IMR-90 (cell line): ENCODE results near the gene FCRLA. TPM values are rescaled to one million over a fixed set of nuclear protein-coding genes. Genes with fewer than 3 reads are reported as not detected.

ENCODE experiments used
- ATAC-seq: fragments of 200-7000 bp; cut with Tn5 transposase; 2 replicates; pipeline ENCODE4 v1.9.1; 2020; ENCODE audit warnings: low read depth, mild to moderate bottlenecking, moderate library complexity
- BruUV-seq: library from RNA; stranded (reverse); fragments of 400-500 nt; replicated peaks from 2 replicates; lab custom pipeline; 2021; lab: Mats Ljungman, UMichigan
- CTCF ChIA-PET: fragments of 300-600 bp; formaldehyde crosslinking; extraction: SDS; loops from one replicate; lab custom pipeline; 2021; ENCODE audit warnings: antibody characterized with exemption; lab: Yijun Ruan, JAX
- POLR2A ChIA-PET: fragments of 300-600 bp; sonication (Branson Sonifier 250); formaldehyde crosslinking; loops from one replicate; lab custom pipeline; 2022; ENCODE audit warnings: antibody characterized with exemption; ENCODE audit not compliant: unreplicated experiment; lab: Charles Lee
- DNase-seq: peaks from one replicate; pipeline ENCODE4 v3.0.0; 2013
- H2AFZ ChIP-seq: replicated peaks from 2 replicates; pipeline ENCODE3; 2013; ENCODE audit warnings: low read length, mild to moderate bottlenecking; ENCODE audit not compliant: poor library complexity
- H2AK5ac ChIP-seq: 2 replicates; pipeline ENCODE4 v1.6.1; 2013; ENCODE audit warnings: low read depth, low read length, inconsistent platforms
- H2AK9ac ChIP-seq: replicated peaks from 2 replicates; pipeline ENCODE3; 2013; ENCODE audit warnings: mild to moderate bottlenecking, low read depth, low read length, moderate library complexity; ENCODE audit not compliant: poor library complexity
- H2BK120ac ChIP-seq: 2 replicates; pipeline ENCODE4 v1.6.1; 2013; ENCODE audit warnings: low read depth, low read length, inconsistent platforms
- H2BK15ac ChIP-seq: 3 replicates; pipeline ENCODE4 v1.6.1; 2013; ENCODE audit warnings: low read depth, low read length, inconsistent platforms
- H2BK20ac ChIP-seq: 2 replicates; pipeline ENCODE4 v1.6.1; 2013; ENCODE audit warnings: low read depth, mild to moderate bottlenecking, inconsistent platforms, low read length, moderate library complexity
- H2BK5ac ChIP-seq: 2 replicates; pipeline ENCODE4 v1.6.1; 2013; ENCODE audit warnings: mild to moderate bottlenecking, low read depth, low read length, inconsistent platforms; ENCODE audit not compliant: poor library complexity, severe bottlenecking
- H3K14ac ChIP-seq: replicated peaks from 2 replicates; pipeline ENCODE4 v1.6.1; 2013; ENCODE audit warnings: low read depth, low read length, inconsistent platforms
- H3K18ac ChIP-seq: 2 replicates; pipeline ENCODE4 v1.6.1; 2013; ENCODE audit warnings: low read depth, low read length, control low read depth
- H3K23ac ChIP-seq: 2 replicates; pipeline ENCODE4 v1.6.1; 2013; ENCODE audit warnings: low read depth, low read length, inconsistent platforms
- H3K27ac ChIP-seq: 2 replicates; pipeline ENCODE4 v1.5.1; 2013; ENCODE audit warnings: mild to moderate bottlenecking, control low read depth, low read length; ENCODE audit not compliant: insufficient read depth
- H3K27me3 ChIP-seq: 2 replicates; pipeline ENCODE4 v1.6.1; 2013; ENCODE audit warnings: low read length; ENCODE audit not compliant: control insufficient read depth, insufficient read depth
- H3K36me3 ChIP-seq: 2 replicates; pipeline ENCODE4 v1.6.1; 2013; ENCODE audit warnings: low read length, mixed read lengths; ENCODE audit not compliant: control insufficient read depth, insufficient read depth
- H3K4ac ChIP-seq: 2 replicates; pipeline ENCODE4 v1.6.1; 2013; ENCODE audit warnings: low read depth, low read length, inconsistent platforms
- H3K4me1 ChIP-seq: 2 replicates; pipeline ENCODE4 v1.6.1; 2013; ENCODE audit warnings: low read length, mixed read lengths; ENCODE audit not compliant: control insufficient read depth, insufficient read depth
- H3K4me2 ChIP-seq: 2 replicates; pipeline ENCODE4 v1.6.1; 2013; ENCODE audit warnings: low read depth, mild to moderate bottlenecking, control low read depth, low read length, moderate library complexity
- H3K4me3 ChIP-seq: 2 replicates; pipeline ENCODE4 v1.5.1; 2013; ENCODE audit warnings: low read depth, mild to moderate bottlenecking, control low read depth, low read length, moderate library complexity; ENCODE audit not compliant: insufficient read depth
- H3K56ac ChIP-seq: 2 replicates; pipeline ENCODE4 v1.6.1; 2013; ENCODE audit warnings: low read length, inconsistent platforms; ENCODE audit not compliant: insufficient read depth; ENCODE audit errors: extremely low read depth
- H3K79me1 ChIP-seq, 2 experiments: 2 replicates each; pipeline ENCODE4 v1.6.1; 2013; ENCODE audit warnings: low read length in 2 of 2, inconsistent platforms in 1 of 2, low read depth in 1 of 2
- H3K9ac ChIP-seq: 2 replicates; pipeline ENCODE4 v1.6.1; 2013; ENCODE audit warnings: low read depth, low read length, control low read depth
- H3K9me1 ChIP-seq: 2 replicates; pipeline ENCODE4 v1.6.1; 2013; ENCODE audit warnings: low read length, inconsistent platforms; ENCODE audit not compliant: insufficient read depth
- H3K9me3 ChIP-seq: 2 replicates; pipeline ENCODE4 v1.6.1; 2013; ENCODE audit warnings: low read length; ENCODE audit not compliant: control insufficient read depth, insufficient read depth
- H4K20me1 ChIP-seq: 2 replicates; pipeline ENCODE4 v1.6.1; 2013; ENCODE audit warnings: low read length, inconsistent platforms; ENCODE audit not compliant: insufficient read depth
- H4K5ac ChIP-seq: 2 replicates; pipeline ENCODE4 v1.6.1; 2013; ENCODE audit warnings: mild to moderate bottlenecking, low read depth, low read length, control low read depth
- H4K8ac ChIP-seq, 2 experiments: 2 replicates each; pipeline ENCODE4 v1.6.1; 2013; ENCODE audit warnings: low read depth in 2 of 2, low read length in 2 of 2, control low read depth in 1 of 2, inconsistent platforms in 1 of 2
- H4K91ac ChIP-seq: 2 replicates; pipeline ENCODE4 v1.6.1; 2013; ENCODE audit warnings: low read depth, low read length, inconsistent platforms; ENCODE audit not compliant: insufficient read depth
- BHLHE40 ChIP-seq: fragments of 150-350 bp; IDR thresholded peaks from 2 replicates; pipeline ENCODE4 v1.6.1; 2016; ENCODE audit warnings: mild to moderate bottlenecking, low read depth, low read length
- CHD1 ChIP-seq: IDR thresholded peaks from 2 replicates; pipeline ENCODE4 v1.6.1; 2012; ENCODE audit warnings: low read depth, low read length, improper control_type of control experiment
- FOS ChIP-seq: fragments of 150-350 bp; IDR thresholded peaks from 2 replicates; pipeline ENCODE4 v1.6.1; 2016; ENCODE audit warnings: low read depth, low read length
- POLR2A ChIP-seq: IDR thresholded peaks from 2 replicates; pipeline ENCODE4 v1.6.1; 2012; ENCODE audit warnings: mild to moderate bottlenecking, low read depth, low read length
- RAD21 ChIP-seq: IDR thresholded peaks from 2 replicates; pipeline ENCODE4 v1.6.1; 2012; ENCODE audit warnings: low read length, improper control_type of control experiment
- RFX5 ChIP-seq: IDR thresholded peaks from 2 replicates; pipeline ENCODE4 v1.8.0; 2012; ENCODE audit warnings: low read depth, mild to moderate bottlenecking, low read length, moderate library complexity
- SMC3 ChIP-seq: fragments of 150-350 bp; IDR thresholded peaks from 2 replicates; pipeline ENCODE4 v1.6.1; 2016; ENCODE audit warnings: low read depth, mild to moderate bottlenecking, antibody characterized with exemption, low read length, moderate library complexity
- WGBS, 2 experiments: methylation state at CpG; one replicate each; pipeline versions ENCODE4 v1.1.5 to v1.1.7; 2013; ENCODE audit warnings: missing lambda C conversion rate in 2 of 2; ENCODE audit not compliant: insufficient read length in 1 of 2; ENCODE audit errors: extremely low coverage in 2 of 2; 5-methylcytosine and 5-hydroxymethylcytosine counted together
- dilution Hi-C: fragments of 300-500 bp; cut with HindIII; formaldehyde crosslinking; loops from one replicate; pipeline ENCODE4 v1.14.3; 2018; ENCODE audit warnings: low sequenced_read_pairs; ENCODE audit not compliant: unreplicated experiment
- in situ Hi-C: fragments of 300-500 bp; cut with MboI; formaldehyde crosslinking; loops from 3 replicates; pipeline ENCODE4 v1.14.3; 2019; ENCODE audit warnings: low sequenced_read_pairs, inconsistent platforms, mixed read lengths
- intact Hi-C: fragments of 100-400 bp; cut with micrococcal nuclease; formaldehyde crosslinking; loops from 2 replicates; pipeline ENCODE4 v1.10.0; 2022
- polyA plus RNA-seq, 3 experiments: library from polyadenylated mRNA; depleted of rRNA; stranded (reverse); fragments of >200 nt; gene quantifications; 2 replicates each; pipeline ENCODE4 v1.2.3, GENCODE V29; 2012; ENCODE audit warnings: low replicate concordance in 1 of 3
- total RNA-seq: library from RNA; depleted of rRNA; stranded (reverse); fragments of >200 nt; gene quantifications from 2 replicates; pipeline ENCODE4 v1.2.3, GENCODE V29; 2012
- TF ChIP-seq, protein P1 (sequence below): conservative IDR thresholded peaks from 2 replicates; pipeline ENCODE4 v1.5.1; 2012; ENCODE audit warnings: mild to moderate bottlenecking, low read depth, low read length, improper control_type of control experiment
- TF ChIP-seq, protein P2 (sequence below): fragments of 150-350 bp; IDR thresholded peaks from 2 replicates; pipeline ENCODE4 v1.6.1; 2017; ENCODE audit warnings: mild to moderate bottlenecking, antibody characterized with exemption, low read length, low read depth

FCRLA gene
- total and polyA plus RNA-seq, 2 of the 4 experiments (the other 2 are of a cell fraction) = 0.36 TPM

GRCh38 chr1:161721738-161722343 lies 14.8 kb downstream of the FCRLA start (continued):
- TF ChIP-seq CHD1 (no peak), FOS (peak; percentile 87)
- TF ChIP-seq, protein P1, sequence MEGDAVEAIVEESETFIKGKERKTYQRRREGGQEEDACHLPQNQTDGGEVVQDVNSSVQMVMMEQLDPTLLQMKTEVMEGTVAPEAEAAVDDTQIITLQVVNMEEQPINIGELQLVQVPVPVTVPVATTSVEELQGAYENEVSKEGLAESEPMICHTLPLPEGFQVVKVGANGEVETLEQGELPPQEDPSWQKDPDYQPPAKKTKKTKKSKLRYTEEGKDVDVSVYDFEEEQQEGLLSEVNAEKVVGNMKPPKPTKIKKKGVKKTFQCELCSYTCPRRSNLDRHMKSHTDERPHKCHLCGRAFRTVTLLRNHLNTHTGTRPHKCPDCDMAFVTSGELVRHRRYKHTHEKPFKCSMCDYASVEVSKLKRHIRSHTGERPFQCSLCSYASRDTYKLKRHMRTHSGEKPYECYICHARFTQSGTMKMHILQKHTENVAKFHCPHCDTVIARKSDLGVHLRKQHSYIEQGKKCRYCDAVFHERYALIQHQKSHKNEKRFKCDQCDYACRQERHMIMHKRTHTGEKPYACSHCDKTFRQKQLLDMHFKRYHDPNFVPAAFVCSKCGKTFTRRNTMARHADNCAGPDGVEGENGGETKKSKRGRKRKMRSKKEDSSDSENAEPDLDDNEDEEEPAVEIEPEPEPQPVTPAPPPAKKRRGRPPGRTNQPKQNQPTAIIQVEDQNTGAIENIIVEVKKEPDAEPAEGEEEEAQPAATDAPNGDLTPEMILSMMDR = no peak

DNA sequence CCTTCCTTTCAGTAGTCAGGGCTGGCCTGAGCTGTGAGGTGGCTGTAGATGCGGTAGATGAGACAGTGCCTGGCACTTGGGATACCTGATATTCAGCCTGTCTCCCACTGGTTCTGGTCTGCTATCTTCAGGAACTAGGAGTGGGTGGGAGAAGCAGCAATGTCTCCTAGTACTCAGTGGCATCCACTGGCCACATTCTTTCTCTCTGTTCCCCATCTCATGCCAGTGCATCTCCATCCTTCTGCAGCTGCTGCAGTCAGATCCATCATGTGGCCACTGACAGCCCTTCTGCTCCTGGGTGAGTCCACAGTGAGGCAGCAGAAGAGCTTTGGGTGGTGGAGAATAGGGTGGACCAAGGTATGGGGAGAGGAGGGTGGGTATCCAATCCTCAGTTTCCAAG lies 15.4 kb downstream of the FCRLA start:
- no peaks in the 10 kb centered on the region for H3K27me3 ChIP-seq
- no peak for TF ChIP-seq SMC3
- TF ChIP-seq, protein P1 = no peak
- no peak for TF ChIP-seq CHD1
- no peak for TF ChIP-seq POLR2A
- TF ChIP-seq, protein P2, sequence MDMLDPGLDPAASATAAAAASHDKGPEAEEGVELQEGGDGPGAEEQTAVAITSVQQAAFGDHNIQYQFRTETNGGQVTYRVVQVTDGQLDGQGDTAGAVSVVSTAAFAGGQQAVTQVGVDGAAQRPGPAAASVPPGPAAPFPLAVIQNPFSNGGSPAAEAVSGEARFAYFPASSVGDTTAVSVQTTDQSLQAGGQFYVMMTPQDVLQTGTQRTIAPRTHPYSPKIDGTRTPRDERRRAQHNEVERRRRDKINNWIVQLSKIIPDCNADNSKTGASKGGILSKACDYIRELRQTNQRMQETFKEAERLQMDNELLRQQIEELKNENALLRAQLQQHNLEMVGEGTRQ = no peak
- no peak for TF ChIP-seq BHLHE40
- TF ChIP-seq RAD21 = no peak
- TF ChIP-seq FOS = no peak
- no peak for TF ChIP-seq RFX5
- H2BK5ac ChIP-seq = peak overlapping the region; percentile 1
- H3K23ac ChIP-seq = no peak overlapping the region
- no peak overlapping the region for H2AFZ ChIP-seq
- H3K9me1 ChIP-seq = peaks cover 22% of the 10 kb centered on the region
- H2AK5ac ChIP-seq = peak overlapping the region; percentile 32; the same call in 1 of the 2 replicates
- ATAC-seq (no peak), DNase-seq (no peak)
- POLR2A ChIA-PET = no interaction called here
- H3K9me3 ChIP-seq = no peaks in the 10 kb centered on the region
- H3K79me1 ChIP-seq = peaks cover 3 to 13% of the 10 kb centered on the region in 2 experiments; a peak in 1 of 4 replicates
- H4K8ac ChIP-seq = peak overlapping the region in 1 of 2 experiments; percentile 2; a peak in 1 of 4 replicates
- no peak overlapping the region for H3K4me3 ChIP-seq
- peak overlapping the region; percentile 71 for H2BK120ac ChIP-seq
- H2BK20ac ChIP-seq = peak overlapping the region; percentile 77
- H4K5ac ChIP-seq = no peak overlapping the region
- H3K9ac ChIP-seq = no peak overlapping the region
- no peaks in the 10 kb centered on the region for H4K20me1 ChIP-seq
- no TSS peak for BruUV-seq
- no CpG with 5 or more reads among the region's 1 CpG for WGBS, 2 experiments
- H3K4me2 ChIP-seq = no peak overlapping the region
- H3K4ac ChIP-seq = peak overlapping the region; percentile 74
- peaks cover 2% of the 10 kb centered on the region for H3K4me1 ChIP-seq
- no peak overlapping the region for H3K56ac ChIP-seq
- no peak overlapping the region for H3K18ac ChIP-seq
- dilution Hi-C loops (no loop called here), in situ Hi-C loops (no loop called here), intact Hi-C loops (no loop called here)
- no peaks in the 10 kb centered on the region for H3K36me3 ChIP-seq
- no peak overlapping the region for H2AK9ac ChIP-seq
- CTCF ChIA-PET = no interaction called here
- peak overlapping the region; percentile 12; the same call in 1 of the 3 replicates for H2BK15ac ChIP-seq
- peak overlapping the region; percentile 20; the same call in 1 of the 2 replicates for H4K91ac ChIP-seq
- peak overlapping the region; percentile 1; the same call in 1 of the 2 replicates for H3K14ac ChIP-seq
- no peak overlapping the region; the same call in 1 of the 2 replicates for H3K27ac ChIP-seq
